K562 (cell line): Measurements from ENCODE around the gene SPRED2. TPM values are rescaled to one million over a fixed set of nuclear protein-coding genes. Genes with fewer than 3 reads are reported as not detected.

Source experiments
- EP300 ChIP-seq: IDR thresholded peaks from 2 replicates; pipeline ENCODE4 v1.6.1; 2012; ENCODE audit warnings: low read length, improper control_type of control experiment
- EP400 ChIP-seq: fragments of 450-650 bp; IDR thresholded peaks from 2 replicates; pipeline ENCODE4 v1.6.1; 2017; ENCODE audit warnings: antibody characterized with exemption, mild to moderate bottlenecking, moderate library complexity
- FOXM1 ChIP-seq, 2 experiments: fragments of 450-650 bp in 1 of 2; sonication (generic) in 1 of 2; formaldehyde crosslinking in 1 of 2; IDR thresholded peaks; 2 replicates each; pipeline versions ENCODE4 v1.6.1 to v1.9.0; 2017 to 2022; ENCODE audit warnings: low read depth in 2 of 2, mild to moderate bottlenecking in 2 of 2, missing genetic modification reagents in 1 of 2, moderate library complexity in 1 of 2
- GABPA ChIP-seq: fragments of 200-800 bp; sonication (Bioruptor generic); conservative IDR thresholded peaks from 2 replicates; pipeline ENCODE4 v1.6.1; 2016; ENCODE audit warnings: low read depth, missing genetic modification characterization, missing compliant biosample characterization
- IRF2 ChIP-seq: sonication (generic); formaldehyde crosslinking; IDR thresholded peaks from 2 replicates; pipeline ENCODE4 v1.8.1; 2022; ENCODE audit warnings: mild to moderate bottlenecking, missing genetic modification reagents
- JUND ChIP-seq, 2 experiments: IDR thresholded peaks; 2 replicates in 1 of 2; 3 replicates in 1 of 2; pipeline ENCODE4 v1.6.1; 2011; ENCODE audit warnings: borderline replicate concordance in 2 of 2, low read depth in 2 of 2, low read length in 2 of 2, improper control_type of control experiment in 1 of 2, missing biosample characterization in 1 of 2, missing genetic modification characterization in 1 of 2, missing genetic modification reagents in 1 of 2
- LEF1 ChIP-seq: fragments of 450-650 bp; IDR thresholded peaks from 2 replicates; pipeline ENCODE4 v1.6.1; 2016; ENCODE audit warnings: mild to moderate bottlenecking
- MTA3 ChIP-seq: fragments of 450-650 bp; formaldehyde crosslinking; IDR thresholded peaks from 2 replicates; pipeline ENCODE4 v1.6.1; 2017; ENCODE audit warnings: mild to moderate bottlenecking, borderline replicate concordance
- RAD21 ChIP-seq, 2 experiments: fragments of 250-450 bp in 1 of 2; fragments of 450-650 bp in 1 of 2; sonication (Bioruptor Pico) in 1 of 2; formaldehyde crosslinking in 1 of 2; IDR thresholded peaks in 1 of 2; conservative IDR thresholded peaks in 1 of 2; 2 replicates each; pipeline versions ENCODE4 v1.4.0 to v1.8.0; 2020 to 2022; ENCODE audit warnings: mild to moderate bottlenecking in 2 of 2, moderate library complexity in 1 of 2
- RERE ChIP-seq: sonication (generic); formaldehyde crosslinking; IDR thresholded peaks from 2 replicates; pipeline ENCODE4 v1.8.0; 2023; ENCODE audit warnings: missing genetic modification reagents, mild to moderate bottlenecking, borderline replicate concordance
- SOX6 ChIP-seq: fragments of 450-650 bp; IDR thresholded peaks from 2 replicates; pipeline ENCODE4 v1.6.1; 2014; ENCODE audit warnings: mild to moderate bottlenecking
- ZNF23 ChIP-seq: fragments of 250-450 bp; sonication (Bioruptor Pico); IDR thresholded peaks from 2 replicates; pipeline ENCODE4 v1.4.0; 2020; ENCODE audit warnings: mild to moderate bottlenecking
- ZNF589 ChIP-seq: fragments of 200-800 bp; sonication (Bioruptor generic); IDR thresholded peaks from 2 replicates; pipeline ENCODE4 v1.6.1; 2016; ENCODE audit warnings: low read depth, missing genetic modification characterization, missing compliant biosample characterization
- ZNF764 ChIP-seq: fragments of 250-450 bp; sonication (Bioruptor Pico); IDR thresholded peaks from 2 replicates; pipeline ENCODE4 v1.4.0; 2020; ENCODE audit warnings: low read depth, mild to moderate bottlenecking, moderate library complexity
- polyA plus RNA-seq, 8 experiments: library from polyadenylated mRNA; depleted of rRNA in 4 of 8; stranded (reverse) in 5 of 8; unstranded in 3 of 8; fragments of >200 nt; fragmentation: Nextera tagmentation in 2 of 8; fragmentation: Illumina TruSeq in 1 of 8; extraction: Ambion mirVana in 2 of 8; extraction: Trizol in 1 of 8; gene quantifications; 2 replicates each; pipeline versions ENCODE4 v1.2.1 to v1.2.3, GENCODE V29; 2011 to 2014; ENCODE audit warnings: inconsistent platforms in 1 of 8, missing spikeins in 1 of 8
- total RNA-seq, 7 experiments: library from RNA; depleted of rRNA in 6 of 7; stranded (reverse); fragments of >200 nt in 6 of 7; fragmentation: Illumina TruSeq in 2 of 7; extraction: Trizol in 2 of 7; gene quantifications; 2 replicates each; pipeline versions ENCODE4 v1.2.1 to v1.2.3, GENCODE V29; 2011 to 2021; ENCODE audit warnings: low replicate concordance in 1 of 7
- TF ChIP-seq, protein P1 (sequence below), 2 experiments: fragments of 150-350 bp in 1 of 2; IDR thresholded peaks; 2 replicates each; pipeline ENCODE4 v1.6.1; 2012 to 2016; ENCODE audit warnings: low read depth in 2 of 2, low read length in 2 of 2, mild to moderate bottlenecking in 1 of 2, moderate library complexity in 1 of 2

Gene SPRED2
- total and polyA plus RNA-seq, 9 of the 15 experiments (the other 6 are each of a cell fraction or from before 2014, with no cell fraction given), result 4.6 to 50.8 (median 14.1) TPM

- TF ChIP-seq SOX6 (peak; percentile 67), MTA3 (peak; percentile 30; the same call in 1 of the 2 replicates), EP300 (peak; percentile 73; the same call in 1 of the 2 replicates), JUND (IDR thresholded peaks at IDR 0.05; ENCODE audit: borderline replicate concordance, low read depth, low read length) (peak; percentile 91), JUND (tag; IDR thresholded peaks at IDR 0.05; ENCODE audit: borderline replicate concordance, low read depth, low read length) (peak; percentile 94; the same call in 2 of the 3 replicates), GABPA (tag) (no peak), LEF1 (peak; percentile 87), ZNF764 (no peak), ZNF589 (0 out of 2 replicates have a peak, but pooled peaks have one; percentile 45), EP400 (peak; percentile 60), IRF2 (CRISPR knock-in tag) (no peak), RAD21 (CRISPR knock-in tag; conservative IDR thresholded peaks at IDR 0.05 in 1 of 2, IDR thresholded peaks at IDR 0.05 in 1 of 2) (no peak), RERE (CRISPR knock-in tag) (no peak), ZNF23 (no peak), FOXM1 (IDR thresholded peaks at IDR 0.05; ENCODE audit: low read depth) (peak; percentile 62; the same call in 1 of the 2 replicates), FOXM1 (CRISPR knock-in tag; IDR thresholded peaks at IDR 0.05; ENCODE audit: low read depth) (no peak)
- TF ChIP-seq, protein P1, sequence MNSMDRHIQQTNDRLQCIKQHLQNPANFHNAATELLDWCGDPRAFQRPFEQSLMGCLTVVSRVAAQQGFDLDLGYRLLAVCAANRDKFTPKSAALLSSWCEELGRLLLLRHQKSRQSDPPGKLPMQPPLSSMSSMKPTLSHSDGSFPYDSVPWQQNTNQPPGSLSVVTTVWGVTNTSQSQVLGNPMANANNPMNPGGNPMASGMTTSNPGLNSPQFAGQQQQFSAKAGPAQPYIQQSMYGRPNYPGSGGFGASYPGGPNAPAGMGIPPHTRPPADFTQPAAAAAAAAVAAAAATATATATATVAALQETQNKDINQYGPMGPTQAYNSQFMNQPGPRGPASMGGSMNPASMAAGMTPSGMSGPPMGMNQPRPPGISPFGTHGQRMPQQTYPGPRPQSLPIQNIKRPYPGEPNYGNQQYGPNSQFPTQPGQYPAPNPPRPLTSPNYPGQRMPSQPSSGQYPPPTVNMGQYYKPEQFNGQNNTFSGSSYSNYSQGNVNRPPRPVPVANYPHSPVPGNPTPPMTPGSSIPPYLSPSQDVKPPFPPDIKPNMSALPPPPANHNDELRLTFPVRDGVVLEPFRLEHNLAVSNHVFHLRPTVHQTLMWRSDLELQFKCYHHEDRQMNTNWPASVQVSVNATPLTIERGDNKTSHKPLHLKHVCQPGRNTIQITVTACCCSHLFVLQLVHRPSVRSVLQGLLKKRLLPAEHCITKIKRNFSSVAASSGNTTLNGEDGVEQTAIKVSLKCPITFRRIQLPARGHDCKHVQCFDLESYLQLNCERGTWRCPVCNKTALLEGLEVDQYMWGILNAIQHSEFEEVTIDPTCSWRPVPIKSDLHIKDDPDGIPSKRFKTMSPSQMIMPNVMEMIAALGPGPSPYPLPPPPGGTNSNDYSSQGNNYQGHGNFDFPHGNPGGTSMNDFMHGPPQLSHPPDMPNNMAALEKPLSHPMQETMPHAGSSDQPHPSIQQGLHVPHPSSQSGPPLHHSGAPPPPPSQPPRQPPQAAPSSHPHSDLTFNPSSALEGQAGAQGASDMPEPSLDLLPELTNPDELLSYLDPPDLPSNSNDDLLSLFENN (IDR thresholded peaks at IDR 0.05; ENCODE audit: low read depth in 2 of 2, low read length in 2 of 2), result 0 out of 4 replicates have a peak, but pooled peaks of 1 of the 2 experiments have one; percentile 35
These were observed 137.7 kb downstream of the SPRED2 start (continued) for GRCh38 chr2:65294701-65295100.
